Activated naive CD8-positive, alpha-beta T cell treated with anti-CD3 and anti-CD28 coated beads, Interleukin-2, amount 50 U/mL, for 24 hours (primary cell): Measurements from ENCODE around the gene NOX5.

Experiments used
- ATAC-seq: fragments of 150-1000 bp; cut with Tn5 transposase; one replicate; pipeline ENCODE4 v1.10.0; 2021
- DNase-seq: peaks from one replicate; pipeline ENCODE4 v3.0.0; 2021
- H3K27ac Mint-ChIP-seq: one replicate; pipeline ENCODE4 v1.8.0; 2021; ENCODE audit warnings: mild to moderate bottlenecking, mixed read lengths
- H3K27me3 Mint-ChIP-seq: one replicate; pipeline ENCODE4 v1.8.0; 2021; ENCODE audit warnings: mixed read lengths
- H3K36me3 Mint-ChIP-seq: one replicate; pipeline ENCODE4 v1.8.0; 2021; ENCODE audit warnings: low read depth, mixed read lengths
- H3K4me1 Mint-ChIP-seq: one replicate; pipeline ENCODE4 v1.8.0; 2021; ENCODE audit warnings: mixed read lengths
- H3K4me3 Mint-ChIP-seq: one replicate; pipeline ENCODE4 v1.8.0; 2021; ENCODE audit warnings: mild to moderate bottlenecking, moderate library complexity, mixed read lengths
- H3K9me3 Mint-ChIP-seq: one replicate; pipeline ENCODE4 v1.8.0; 2021; ENCODE audit warnings: mixed read lengths

The NOX5 gene

DNA sequence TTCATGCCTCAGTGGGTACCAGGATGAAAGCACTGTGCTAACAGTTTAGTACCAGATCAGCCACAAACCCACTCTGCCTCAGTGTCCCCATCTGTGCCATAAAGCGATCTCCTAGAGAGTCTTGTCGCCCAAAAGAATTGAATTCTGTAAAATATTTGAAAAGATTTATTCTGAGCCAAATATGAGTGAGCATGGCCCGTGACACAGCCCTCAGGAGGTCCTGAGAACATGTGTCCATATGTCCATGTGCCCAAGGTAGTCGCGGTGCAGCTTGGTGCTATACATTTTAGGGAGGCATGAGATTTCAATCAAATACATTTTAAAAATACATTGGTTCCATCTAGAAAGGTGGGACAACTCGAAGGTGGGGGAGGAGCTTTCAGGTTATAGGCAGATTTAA, 15.4 kb upstream of the NOX5 start:
- peaks cover 4% of the 10 kb centered on the region for H3K27me3 Mint-ChIP-seq
- no peak for ATAC-seq
- DNase-seq, result no peak
- H3K4me1 Mint-ChIP-seq, result no peaks in the 10 kb centered on the region
- no peaks in the 10 kb centered on the region for H3K36me3 Mint-ChIP-seq
- no peak overlapping the region for H3K4me3 Mint-ChIP-seq
- no peak overlapping the region for H3K27ac Mint-ChIP-seq
- no peaks in the 10 kb centered on the region for H3K9me3 Mint-ChIP-seq

DNA sequence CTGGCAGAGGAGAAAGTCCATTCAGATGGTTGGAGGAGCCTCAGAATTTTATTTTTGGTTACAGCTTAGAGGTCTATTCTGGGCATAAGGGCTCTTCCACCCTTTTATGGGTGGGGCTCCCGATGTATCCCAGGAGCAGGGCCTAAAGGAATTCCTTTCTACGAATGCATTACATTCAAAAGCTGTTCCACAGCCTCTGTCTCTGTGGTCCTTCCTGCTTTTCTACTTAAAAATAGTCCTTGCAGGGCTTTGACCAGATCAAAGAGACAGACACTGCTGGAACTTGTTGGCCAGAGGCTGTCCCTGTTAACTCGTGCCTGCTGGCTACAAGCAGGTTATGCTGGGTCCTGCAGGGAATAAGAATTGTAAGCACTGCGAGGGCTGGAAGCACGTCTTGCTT, 14.4 kb upstream of the NOX5 start:
- Mint-ChIP-seq H3K36me3 (peaks cover 1% of the 10 kb centered on the region), H3K9me3 (peaks cover 3% of the 10 kb centered on the region), H3K4me3 (no peak overlapping the region), H3K4me1 (no peaks in the 10 kb centered on the region), H3K27ac (no peak overlapping the region), H3K27me3 (peaks cover 4% of the 10 kb centered on the region)
- DNase-seq (no peak), ATAC-seq (no peak)

DNA sequence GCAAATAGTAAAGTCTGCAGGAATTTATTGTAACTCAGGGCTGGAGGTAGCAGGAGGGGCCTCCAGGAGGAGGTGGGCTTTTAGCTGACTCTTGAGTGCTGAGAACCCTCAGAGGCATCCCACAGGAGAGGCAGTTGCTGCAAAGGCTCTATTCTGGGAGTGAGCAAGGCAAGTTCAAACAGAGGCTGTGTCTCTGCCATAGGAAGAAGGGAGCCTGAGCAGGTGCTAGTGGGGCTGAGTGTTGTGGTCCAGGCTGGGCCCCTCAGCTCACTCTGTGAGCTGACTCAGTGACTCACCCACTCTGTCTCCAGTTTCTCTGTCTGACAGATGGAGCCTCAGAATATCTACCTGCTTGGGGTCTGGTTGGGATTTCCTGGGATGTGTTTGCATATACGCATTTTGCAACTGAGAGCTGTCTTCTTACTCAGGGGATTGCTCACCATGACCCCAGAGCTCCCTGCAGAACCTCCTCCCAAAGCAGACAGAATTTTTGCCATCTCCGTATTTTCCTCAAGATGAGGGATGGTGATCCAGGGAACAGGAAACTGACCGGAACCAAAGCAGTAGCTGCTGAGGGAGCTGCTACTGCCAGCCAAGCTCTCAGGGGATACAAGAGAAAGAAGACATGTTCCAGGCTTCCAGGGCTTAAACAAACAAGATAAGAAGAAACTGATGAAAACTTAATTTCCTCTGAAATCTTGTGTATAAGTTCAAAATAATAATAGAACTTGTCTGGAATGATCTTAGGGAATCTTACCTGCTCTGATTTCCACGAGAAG, 13.6 kb upstream of the NOX5 start:
- Mint-ChIP-seq H3K27me3 (peaks cover 4% of the 10 kb centered on the region), H3K4me1 (no peaks in the 10 kb centered on the region), H3K27ac (no peak overlapping the region), H3K9me3 (peaks cover 11% of the 10 kb centered on the region), H3K4me3 (no peak overlapping the region), H3K36me3 (peaks cover 1% of the 10 kb centered on the region)
- ATAC-seq (no peak), DNase-seq (no peak)

DNA sequence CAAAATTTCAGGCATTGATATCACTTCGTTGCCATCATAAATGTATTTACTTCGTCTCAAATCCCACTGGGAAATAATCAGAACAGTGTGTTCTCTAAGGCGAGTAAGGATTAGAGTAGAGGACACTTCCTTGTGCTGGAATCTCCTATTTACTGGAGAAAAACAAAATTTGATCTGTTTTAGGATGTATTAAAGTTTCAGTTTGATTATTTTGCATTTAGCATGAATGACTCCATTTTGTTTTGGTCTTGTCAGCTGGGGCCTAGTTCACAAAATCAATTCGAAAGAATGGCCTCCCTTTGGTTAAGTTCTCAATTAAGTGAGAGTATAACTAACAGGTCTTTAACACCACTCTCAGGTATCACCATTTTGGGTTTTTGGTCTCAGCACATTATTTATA, 11.7 kb upstream of the NOX5 start:
- Mint-ChIP-seq H3K27me3 (peaks cover 4% of the 10 kb centered on the region), H3K27ac (no peak overlapping the region), H3K4me3 (no peak overlapping the region), H3K9me3 (peaks cover 17% of the 10 kb centered on the region), H3K4me1 (no peaks in the 10 kb centered on the region), H3K36me3 (peaks cover 1% of the 10 kb centered on the region)
- ATAC-seq, result no peak
- no peak for DNase-seq

DNA sequence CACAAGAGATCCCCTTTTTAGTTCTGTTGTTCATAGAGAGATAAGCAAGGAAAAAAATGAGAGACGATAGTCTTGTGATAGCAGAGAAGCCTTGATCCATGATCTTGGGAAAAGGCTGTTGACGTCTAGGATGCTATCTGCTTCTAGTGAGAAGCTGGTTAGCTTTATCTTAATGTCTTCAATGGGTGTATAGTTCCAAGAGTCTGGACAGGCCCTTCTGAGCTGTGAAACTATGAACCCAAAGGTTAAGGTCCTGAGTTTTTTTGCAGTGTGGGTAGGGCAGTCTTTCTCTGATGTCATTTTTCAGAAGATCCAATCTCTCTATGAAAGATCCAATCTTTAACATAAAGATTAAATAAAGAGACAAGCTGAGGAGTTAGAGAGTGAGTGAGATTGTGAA, 10.5 kb upstream of the NOX5 start:
- Mint-ChIP-seq H3K9me3 (peaks cover 26% of the 10 kb centered on the region), H3K27me3 (peaks cover 4% of the 10 kb centered on the region), H3K36me3 (peaks cover 1% of the 10 kb centered on the region), H3K27ac (no peak overlapping the region), H3K4me1 (no peaks in the 10 kb centered on the region), H3K4me3 (no peak overlapping the region)
- DNase-seq, result no peak
- ATAC-seq, result no peak

DNA sequence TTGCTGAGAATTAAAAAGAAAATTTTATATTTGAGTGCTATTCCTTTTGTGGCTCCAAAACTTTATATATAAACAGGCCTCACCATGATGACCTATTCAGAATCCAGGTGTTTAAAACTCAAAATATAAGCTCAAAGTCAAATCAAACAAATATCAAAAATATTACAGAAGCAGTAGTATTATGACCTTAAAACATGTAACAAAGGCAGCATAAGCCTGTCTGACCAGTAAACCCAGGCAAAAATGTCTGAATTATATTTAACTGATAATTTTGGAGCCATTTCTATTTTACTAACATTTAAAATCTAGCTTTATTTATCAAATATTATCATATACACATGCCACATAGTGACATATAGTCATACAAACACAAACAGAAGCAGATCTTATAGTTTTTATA, 6.4 kb upstream of the NOX5 start:
- DNase-seq (no peak), ATAC-seq (no peak)
- peaks cover 38% of the 10 kb centered on the region for H3K9me3 Mint-ChIP-seq
- H3K27ac Mint-ChIP-seq, result no peak overlapping the region
- H3K27me3 Mint-ChIP-seq, result no peaks in the 10 kb centered on the region
- H3K36me3 Mint-ChIP-seq, result peaks cover 4% of the 10 kb centered on the region
- no peaks in the 10 kb centered on the region for H3K4me1 Mint-ChIP-seq
- no peak overlapping the region for H3K4me3 Mint-ChIP-seq

DNA sequence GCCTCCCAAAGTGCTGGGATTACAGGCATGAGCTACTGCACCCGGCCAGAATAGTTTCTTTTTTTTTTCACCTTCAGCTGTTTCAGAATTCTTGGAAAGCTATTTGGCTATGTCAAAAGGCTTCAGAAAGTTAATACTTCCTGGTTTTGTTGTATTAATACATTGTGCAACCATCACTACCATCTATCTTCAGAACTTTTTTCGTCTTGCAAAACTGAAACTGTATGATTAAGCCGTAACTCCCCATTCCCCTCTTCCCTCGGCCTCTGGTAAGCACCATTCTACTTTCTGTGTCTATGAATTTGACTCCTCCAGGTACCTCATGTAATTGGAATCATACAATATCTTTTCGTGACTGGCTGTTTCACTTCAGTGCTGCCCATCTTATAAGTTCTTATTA, 5.2 kb upstream of the NOX5 start:
- Mint-ChIP-seq H3K9me3 (peaks cover 38% of the 10 kb centered on the region), H3K36me3 (peaks cover 4% of the 10 kb centered on the region), H3K27ac (no peak overlapping the region), H3K4me1 (no peaks in the 10 kb centered on the region), H3K27me3 (no peaks in the 10 kb centered on the region), H3K4me3 (no peak overlapping the region)
- DNase-seq (no peak), ATAC-seq (no peak)

DNA sequence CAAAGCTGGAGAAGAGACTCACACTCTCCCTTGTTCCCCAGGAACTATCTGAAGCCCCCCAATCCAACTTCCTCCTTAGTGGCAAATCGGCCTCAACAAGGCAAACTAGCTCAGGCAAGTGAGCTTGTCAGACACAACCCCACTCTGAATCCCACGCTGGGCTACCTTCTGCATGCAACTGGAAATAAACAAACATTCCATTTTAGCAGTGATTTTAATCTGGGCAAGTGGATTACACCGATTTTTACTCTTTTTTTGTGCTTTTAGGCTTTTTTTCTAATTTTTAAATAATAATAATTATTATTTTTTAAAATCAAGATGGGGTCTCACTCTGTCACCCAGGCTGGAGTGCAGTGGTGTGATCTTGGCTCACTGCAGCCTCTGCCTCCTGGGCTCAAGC, 2.9 kb upstream of the NOX5 start:
- Mint-ChIP-seq H3K36me3 (peaks cover 3% of the 10 kb centered on the region), H3K9me3 (peaks cover 27% of the 10 kb centered on the region), H3K27me3 (peaks cover 2% of the 10 kb centered on the region), H3K27ac (no peak overlapping the region), H3K4me1 (no peaks in the 10 kb centered on the region), H3K4me3 (no peak overlapping the region)
- ATAC-seq (no peak), DNase-seq (no peak)

DNA sequence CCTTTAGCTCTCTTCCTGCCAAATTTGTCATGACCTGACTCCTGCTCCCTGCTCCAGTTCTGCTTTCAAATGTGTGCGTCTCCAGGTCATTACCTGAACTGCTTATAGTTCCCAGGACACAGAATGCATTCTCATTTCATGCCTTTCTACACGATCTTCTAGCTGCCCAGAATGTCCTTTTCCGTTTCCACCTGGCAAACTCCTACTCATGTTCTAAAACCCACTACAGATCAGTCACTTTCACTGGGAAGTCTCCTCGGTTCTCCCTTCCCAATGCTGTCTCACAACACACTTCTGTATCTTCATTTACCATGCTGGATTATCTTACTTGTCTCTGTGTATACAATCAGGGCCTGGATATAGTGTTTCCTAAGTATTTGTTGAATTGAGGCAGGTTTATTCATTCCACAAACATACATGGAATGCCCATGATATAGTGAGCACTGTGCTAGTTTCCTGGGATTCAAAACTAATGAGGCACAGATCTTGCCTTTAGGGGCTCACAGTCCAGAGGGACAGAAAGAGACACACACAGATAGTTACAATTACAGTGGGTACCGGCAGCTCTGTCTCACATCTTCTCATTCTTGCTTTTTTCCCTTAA, 1.6 kb upstream of the NOX5 start:
- Mint-ChIP-seq H3K4me3 (no peak overlapping the region), H3K4me1 (no peaks in the 10 kb centered on the region), H3K27me3 (peaks cover 2% of the 10 kb centered on the region), H3K36me3 (peaks cover 3% of the 10 kb centered on the region), H3K9me3 (peaks cover 21% of the 10 kb centered on the region), H3K27ac (no peak overlapping the region)
- no peak for ATAC-seq
- DNase-seq, result no peak

DNA sequence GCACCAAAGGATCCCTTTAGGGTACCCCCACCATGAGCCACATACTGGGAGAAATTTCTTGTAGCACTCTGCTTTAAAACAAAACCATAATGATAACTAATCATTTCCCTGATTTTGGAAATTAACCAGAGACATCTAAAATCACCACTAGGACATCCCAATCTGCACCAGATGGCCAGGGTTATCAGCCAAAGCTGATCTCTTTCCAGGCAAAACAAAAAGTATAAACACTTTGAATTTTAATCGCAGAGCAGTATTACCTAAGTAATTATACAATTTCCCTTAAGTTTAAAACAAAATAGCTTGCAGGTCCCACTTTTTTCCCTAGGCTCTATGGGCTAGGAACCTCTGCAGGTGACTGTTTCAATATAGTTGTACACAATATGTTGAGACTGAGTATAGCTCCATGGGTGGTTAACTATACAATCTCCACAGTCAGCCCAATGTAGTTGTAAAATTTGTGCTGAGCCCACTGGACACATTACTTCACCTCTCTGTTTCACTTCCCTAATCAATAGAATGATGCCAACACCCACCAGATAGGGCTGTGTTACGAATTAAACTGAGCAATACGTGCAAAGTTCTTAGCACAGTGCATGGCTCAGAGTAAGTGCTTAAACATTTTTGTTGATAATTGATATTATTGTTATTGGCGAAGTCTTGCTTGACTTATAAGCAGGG, 629 bp upstream of the NOX5 start:
- no peak for DNase-seq
- Mint-ChIP-seq H3K4me1 (no peaks in the 10 kb centered on the region), H3K36me3 (peaks cover 3% of the 10 kb centered on the region), H3K9me3 (peaks cover 13% of the 10 kb centered on the region), H3K27ac (no peak overlapping the region), H3K4me3 (no peak overlapping the region), H3K27me3 (peaks cover 2% of the 10 kb centered on the region)
- ATAC-seq, result no peak

DNA sequence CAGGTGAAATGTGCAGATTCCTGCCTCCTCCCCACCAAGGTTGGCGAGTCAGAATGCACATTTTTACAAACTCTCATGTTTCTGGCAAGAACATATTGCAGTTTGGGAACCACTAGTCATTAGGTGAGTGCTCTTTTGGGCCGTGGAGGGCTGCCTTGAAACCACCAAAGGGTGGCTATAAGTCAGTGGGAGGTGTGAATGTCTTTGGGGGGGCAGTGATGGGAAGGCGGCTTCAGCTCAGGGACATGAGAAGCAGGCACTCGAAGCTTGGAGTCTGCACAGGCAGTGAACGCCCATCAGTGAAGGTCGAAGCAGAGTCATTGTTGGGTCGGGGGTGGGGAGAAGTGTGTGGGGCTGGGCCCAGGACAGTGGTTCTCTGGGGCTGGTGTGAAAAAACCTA, 1.1 kb downstream of the NOX5 start:
- Mint-ChIP-seq H3K9me3 (no peaks in the 10 kb centered on the region), H3K27ac (no peak overlapping the region), H3K36me3 (no peaks in the 10 kb centered on the region), H3K27me3 (peaks cover 2% of the 10 kb centered on the region), H3K4me3 (no peak overlapping the region), H3K4me1 (no peaks in the 10 kb centered on the region)
- ATAC-seq, result no peak
- DNase-seq, result no peak

DNA sequence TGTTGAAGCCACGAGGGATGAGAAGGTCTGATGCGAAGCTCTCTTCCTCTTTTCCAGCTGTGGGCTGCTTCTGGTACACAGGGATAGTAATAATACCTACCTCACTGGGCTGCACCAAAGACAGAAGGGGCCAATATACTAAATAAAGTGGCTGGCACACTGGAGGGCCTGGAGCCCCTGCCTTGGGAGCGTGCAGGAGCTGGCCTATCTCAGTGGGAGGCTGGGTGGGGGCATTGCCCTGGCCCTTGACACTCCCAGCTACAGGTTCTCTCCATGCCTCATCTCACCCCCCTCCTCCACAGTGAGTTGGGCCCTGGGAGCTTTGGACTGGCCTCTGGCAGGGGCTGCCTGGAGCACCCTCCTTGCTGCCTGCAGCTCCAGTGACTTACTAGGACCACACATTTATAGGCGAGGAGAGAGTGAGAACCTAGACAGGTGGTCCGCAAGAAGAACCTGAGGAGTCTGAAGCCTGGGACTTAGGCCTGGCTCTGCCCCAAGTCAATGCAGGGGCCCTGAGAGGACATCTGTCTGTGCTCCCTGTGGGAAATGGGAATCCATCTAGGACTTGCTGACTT, 1.6 kb downstream of the NOX5 start:
- Mint-ChIP-seq H3K27me3 (peaks cover 2% of the 10 kb centered on the region), H3K27ac (no peak overlapping the region), H3K36me3 (no peaks in the 10 kb centered on the region), H3K9me3 (no peaks in the 10 kb centered on the region), H3K4me3 (no peak overlapping the region), H3K4me1 (no peaks in the 10 kb centered on the region)
- ATAC-seq (no peak), DNase-seq (no peak)

DNA sequence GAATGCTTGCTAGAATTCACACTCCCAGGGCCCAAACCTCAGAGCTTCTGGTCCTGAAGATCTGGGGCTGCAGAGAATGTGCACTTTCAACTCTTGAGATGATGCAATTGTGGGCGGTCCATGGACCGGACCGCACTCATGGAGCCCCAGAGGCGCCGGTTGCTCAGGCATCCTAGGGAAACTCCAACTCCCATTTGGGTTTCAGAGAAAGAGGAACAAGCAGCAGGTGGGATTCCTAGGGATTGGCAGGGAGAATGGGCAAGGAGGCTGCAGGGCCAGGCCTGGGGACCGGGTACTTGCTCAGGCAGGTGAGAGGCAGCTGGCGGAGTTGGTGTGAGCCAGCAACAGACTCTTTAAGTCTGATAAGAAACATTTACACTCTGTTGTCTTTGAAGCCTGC, 3.5 kb downstream of the NOX5 start:
- Mint-ChIP-seq H3K4me3 (no peak overlapping the region), H3K4me1 (no peaks in the 10 kb centered on the region), H3K27me3 (peaks cover 2% of the 10 kb centered on the region), H3K27ac (no peak overlapping the region), H3K36me3 (no peaks in the 10 kb centered on the region), H3K9me3 (no peaks in the 10 kb centered on the region)
- ATAC-seq (no peak), DNase-seq (no peak)

DNA sequence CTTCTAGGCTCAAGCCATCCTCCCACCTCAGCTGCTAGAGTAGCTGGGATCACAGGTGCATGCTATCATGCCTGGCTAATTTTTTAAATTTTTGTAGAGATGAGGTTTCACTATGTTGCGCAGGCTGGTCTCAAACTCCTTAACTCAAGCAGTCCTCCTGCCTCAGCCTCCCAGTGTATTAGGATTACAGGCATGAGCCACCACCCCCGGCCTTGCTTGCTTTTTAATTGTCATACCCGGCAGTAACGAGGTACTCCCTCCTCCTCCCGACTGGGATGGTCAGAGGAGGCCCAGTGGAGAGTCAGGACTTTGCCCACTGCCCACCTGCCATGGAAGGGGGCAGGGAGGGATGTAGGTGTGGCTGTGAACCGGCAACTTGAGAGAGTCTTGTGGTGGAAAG, 4.5 kb downstream of the NOX5 start:
- H3K36me3 Mint-ChIP-seq, result no peaks in the 10 kb centered on the region
- H3K27me3 Mint-ChIP-seq, result peaks cover 2% of the 10 kb centered on the region
- H3K9me3 Mint-ChIP-seq, result no peaks in the 10 kb centered on the region
- no peak overlapping the region for H3K4me3 Mint-ChIP-seq
- ATAC-seq, result no peak
- DNase-seq, result no peak
- H3K4me1 Mint-ChIP-seq, result no peaks in the 10 kb centered on the region
- H3K27ac Mint-ChIP-seq, result no peak overlapping the region

DNA sequence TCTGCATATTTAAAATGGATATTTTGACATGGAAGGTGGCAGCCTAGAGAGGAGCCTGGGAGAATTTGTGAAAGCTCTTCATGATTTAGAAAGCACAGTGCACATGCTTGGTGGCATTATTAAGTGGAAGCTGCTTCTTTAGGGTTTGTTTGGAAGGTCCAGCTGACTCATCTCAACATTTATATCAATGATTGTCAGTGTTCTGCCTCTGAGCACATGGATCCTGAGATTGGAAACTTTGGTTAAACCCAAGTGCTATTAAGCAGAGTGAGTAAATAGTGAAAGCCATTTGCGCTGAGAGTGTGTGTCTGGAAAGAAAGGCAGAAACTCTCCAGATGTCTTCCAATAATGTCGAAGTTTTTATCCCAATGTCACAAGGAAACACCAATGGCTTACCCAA, 7.4 kb downstream of the NOX5 start:
- ATAC-seq, result no peak
- no peak for DNase-seq
- Mint-ChIP-seq H3K9me3 (no peaks in the 10 kb centered on the region), H3K4me1 (no peaks in the 10 kb centered on the region), H3K36me3 (no peaks in the 10 kb centered on the region), H3K27ac (no peak overlapping the region), H3K27me3 (no peaks in the 10 kb centered on the region), H3K4me3 (no peak overlapping the region)
